HEK293 (cell line): Measurements from ENCODE around the gene SLC1A7.
A peak's percentile ranks its signal among the peaks of the same experiment; 100 is the strongest.

ENCODE experiments used
- CTCF ChIA-PET: fragments of 350-600 bp; formaldehyde crosslinking; extraction: SDS; loops from one replicate; lab custom pipeline; 2021; ENCODE audit warnings: antibody characterized with exemption; lab: Yijun Ruan, JAX
- POLR2A ChIA-PET: fragments of 300-600 bp; formaldehyde crosslinking; extraction: SDS; loops from one replicate; lab custom pipeline; 2020; ENCODE audit warnings: antibody characterized with exemption, inconsistent platforms; lab: Yijun Ruan, JAX
- H3K27ac ChIP-seq: fragments of 200-500 bp; sonication (Bioruptor generic); 2 replicates; pipeline ENCODE4 v1.5.1; 2014; ENCODE audit warnings: low read depth, low read length, control low read depth, inconsistent platforms; ENCODE audit errors: extremely low read depth
- H3K36me3 ChIP-seq, 2 experiments: fragments of 200-500 bp in 1 of 2; sonication (Bioruptor generic) in 1 of 2; 1 replicate in 1 of 2; 2 replicates in 1 of 2; pipeline ENCODE4 v1.5.1; 2014 to 2017; ENCODE audit warnings: inconsistent platforms in 2 of 2, low read length in 2 of 2; ENCODE audit not compliant: control insufficient read depth in 2 of 2, insufficient read depth in 1 of 2
- H3K4me1 ChIP-seq: fragments of 200-500 bp; sonication (Bioruptor generic); 2 replicates; pipeline ENCODE4 v1.5.1; 2014; ENCODE audit warnings: mild to moderate bottlenecking, low read length, inconsistent platforms; ENCODE audit not compliant: control insufficient read depth, insufficient read depth
- H3K4me3 ChIP-seq: 2 replicates; pipeline ENCODE4 v1.5.1; 2011; ENCODE audit warnings: low read depth, mild to moderate bottlenecking, control low read depth, low read length, moderate library complexity
- H3K9me3 ChIP-seq: fragments of 200-500 bp; sonication (Bioruptor generic); 2 replicates; pipeline ENCODE4 v1.5.1; 2014; ENCODE audit warnings: low read depth, low read length, inconsistent platforms; ENCODE audit not compliant: control insufficient read depth, insufficient read depth
- GLIS1 ChIP-seq: fragments of 450-650 bp; formaldehyde crosslinking; IDR thresholded peaks from 2 replicates; pipeline ENCODE4 v1.5.1; 2016; ENCODE audit warnings: missing biosample characterization, missing genetic modification characterization
- HOXC10 ChIP-seq: sonication (generic); formaldehyde crosslinking; IDR thresholded peaks from 2 replicates; pipeline ENCODE4 v1.8.1; 2023; ENCODE audit warnings: mild to moderate bottlenecking, missing genetic modification reagents
- KLF1 ChIP-seq: fragments of 450-650 bp; formaldehyde crosslinking; IDR thresholded peaks from 2 replicates; pipeline ENCODE4 v1.5.1; 2016; ENCODE audit warnings: missing biosample characterization, missing genetic modification characterization
- MEIS1 ChIP-seq: sonication (generic); formaldehyde crosslinking; IDR thresholded peaks from 2 replicates; pipeline ENCODE4 v1.8.1; 2022; ENCODE audit warnings: missing genetic modification reagents, mild to moderate bottlenecking, borderline replicate concordance
- MYNN ChIP-seq: fragments of 450-650 bp; formaldehyde crosslinking; IDR thresholded peaks from 2 replicates; pipeline ENCODE4 v1.5.1; 2016; ENCODE audit warnings: missing biosample characterization, missing genetic modification characterization, borderline replicate concordance
- RBAK ChIP-seq: fragments of 450-650 bp; formaldehyde crosslinking; IDR thresholded peaks from 2 replicates; pipeline ENCODE4 v1.5.1; 2016; ENCODE audit warnings: missing biosample characterization, missing genetic modification characterization
- SETDB1 ChIP-seq: IDR thresholded peaks from one replicate; pipeline ENCODE4 v1.6.1; 2017; ENCODE audit warnings: mild to moderate bottlenecking, low read length, moderate library complexity, mixed read lengths; ENCODE audit not compliant: insufficient read length
- TRIM28 ChIP-seq: IDR thresholded peaks from 2 replicates; pipeline ENCODE4 v1.6.1; 2011; ENCODE audit warnings: low read length, control low read depth, borderline replicate concordance
- ZBTB17 ChIP-seq: fragments of 450-650 bp; formaldehyde crosslinking; IDR thresholded peaks from 2 replicates; pipeline ENCODE4 v1.5.1; 2016; ENCODE audit warnings: missing biosample characterization, missing genetic modification characterization
- ZBTB7A ChIP-seq: fragments of 450-650 bp; formaldehyde crosslinking; IDR thresholded peaks from 2 replicates; pipeline ENCODE4 v1.5.1; 2016; ENCODE audit warnings: low read depth, missing biosample characterization, missing genetic modification characterization
- ZFHX2 ChIP-seq: fragments of 450-650 bp; formaldehyde crosslinking; conservative IDR thresholded peaks from 2 replicates; pipeline ENCODE4 v1.5.1; 2016; ENCODE audit warnings: missing biosample characterization, missing genetic modification characterization
- ZFP3 ChIP-seq: fragments of 450-650 bp; formaldehyde crosslinking; IDR thresholded peaks from 2 replicates; pipeline ENCODE4 v1.5.1; 2016; ENCODE audit warnings: low read depth, missing biosample characterization, missing genetic modification characterization
- ZFP69B ChIP-seq: fragments of 450-650 bp; formaldehyde crosslinking; IDR thresholded peaks from 2 replicates; pipeline ENCODE4 v1.5.1; 2016; ENCODE audit warnings: missing biosample characterization, missing genetic modification characterization
- ZIC2 ChIP-seq: fragments of 450-650 bp; formaldehyde crosslinking; IDR thresholded peaks from 2 replicates; pipeline ENCODE4 v1.5.1; 2016; ENCODE audit warnings: missing biosample characterization, missing genetic modification characterization
- ZNF133 ChIP-seq: fragments of 450-650 bp; formaldehyde crosslinking; IDR thresholded peaks from 2 replicates; pipeline ENCODE4 v1.5.1; 2016; ENCODE audit warnings: missing biosample characterization, missing genetic modification characterization
- ZNF157 ChIP-seq: fragments of 450-650 bp; formaldehyde crosslinking; IDR thresholded peaks from 2 replicates; pipeline ENCODE4 v1.5.1; 2016; ENCODE audit warnings: missing biosample characterization, missing genetic modification characterization
- ZNF274 ChIP-seq, 2 experiments: fragments of 200-500 bp in 1 of 2; fragments of 450-650 bp in 1 of 2; sonication (Bioruptor generic) in 1 of 2; formaldehyde crosslinking in 1 of 2; IDR thresholded peaks; 2 replicates each; pipeline versions ENCODE4 v1.5.1 to v1.6.1; 2014 to 2016; ENCODE audit warnings: borderline replicate concordance in 1 of 2, inconsistent platforms in 1 of 2, low read length in 1 of 2, missing biosample characterization in 1 of 2, missing genetic modification characterization in 1 of 2
- ZNF335 ChIP-seq: fragments of 450-650 bp; formaldehyde crosslinking; conservative IDR thresholded peaks from 2 replicates; pipeline ENCODE4 v1.5.1; 2016; ENCODE audit warnings: missing biosample characterization, missing genetic modification characterization
- ZNF341 ChIP-seq: fragments of 450-650 bp; formaldehyde crosslinking; IDR thresholded peaks from 2 replicates; pipeline ENCODE4; 2016; ENCODE audit warnings: low read depth, missing biosample characterization, missing genetic modification characterization
- ZNF555 ChIP-seq: fragments of 450-650 bp; formaldehyde crosslinking; conservative IDR thresholded peaks from 2 replicates; pipeline ENCODE4 v1.5.1; 2017; ENCODE audit warnings: missing biosample characterization, mild to moderate bottlenecking, missing genetic modification characterization, inconsistent platforms
- ZNF560 ChIP-seq: fragments of 450-650 bp; formaldehyde crosslinking; IDR thresholded peaks from 2 replicates; pipeline ENCODE4 v1.5.1; 2017; ENCODE audit warnings: missing biosample characterization, missing genetic modification characterization, borderline replicate concordance
- ZNF571 ChIP-seq: fragments of 450-650 bp; formaldehyde crosslinking; IDR thresholded peaks from 2 replicates; pipeline ENCODE4 v1.5.0; 2017; ENCODE audit warnings: missing biosample characterization, missing genetic modification characterization
- ZNF639 ChIP-seq: fragments of 450-650 bp; formaldehyde crosslinking; IDR thresholded peaks from 2 replicates; pipeline ENCODE4 v1.5.1; 2016; ENCODE audit warnings: missing biosample characterization, missing genetic modification characterization
- ZNF701 ChIP-seq: fragments of 450-650 bp; formaldehyde crosslinking; IDR thresholded peaks from 2 replicates; pipeline ENCODE4 v1.5.1; 2016; ENCODE audit warnings: missing biosample characterization, missing genetic modification characterization
- TF ChIP-seq, protein P1 (sequence below): fragments of 450-650 bp; formaldehyde crosslinking; IDR thresholded peaks from 2 replicates; pipeline ENCODE4 v1.5.1; 2016; ENCODE audit warnings: missing biosample characterization, missing genetic modification characterization

Gene SLC1A7

DNA sequence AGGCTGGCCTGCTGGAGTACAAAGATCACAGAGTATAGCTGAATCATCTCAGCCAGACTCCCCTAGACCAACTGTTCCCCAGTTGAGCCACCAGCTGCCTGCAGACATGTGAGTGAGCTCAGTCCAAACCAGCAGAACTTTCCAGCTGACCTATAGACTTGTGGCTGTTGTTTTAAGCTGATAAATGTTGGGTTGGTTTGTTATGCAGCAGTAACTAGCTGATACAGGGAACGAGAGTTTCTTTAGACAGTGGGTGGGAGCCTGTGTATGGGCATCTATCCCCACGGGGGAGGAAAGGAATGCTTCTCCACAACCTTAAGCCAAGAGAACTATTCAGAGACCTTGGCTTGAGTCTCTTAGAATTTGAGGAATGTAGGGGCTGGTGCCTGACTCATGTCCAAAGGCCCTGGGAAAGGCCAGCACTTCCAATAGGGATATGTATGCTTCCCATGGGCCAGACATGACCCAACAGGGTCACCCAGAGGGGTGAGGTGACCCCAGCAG lies 30.1 kb downstream of the SLC1A7 start:
- Histone ChIP-seq H3K27ac (no peak overlapping the region), H3K36me3 (no peaks in the 10 kb centered on the region), H3K9me3 (no peaks in the 10 kb centered on the region), H3K4me1 (peaks cover 12% of the 10 kb centered on the region), H3K4me3 (no peak overlapping the region)
- TF ChIP-seq SETDB1 (peak; percentile 44), TRIM28 (peak; percentile 28; the same call in 1 of the 2 replicates), RBAK (tag by site-specific recombination) (peak; percentile 97), MYNN (tag by site-specific recombination) (no peak)
- CTCF ChIA-PET, result interaction anchor here (1.2 kb wide), 1 partner anchor 10 kb away, joined by 3 read pairs; no protein-coding TSS in a partner anchor
- POLR2A ChIA-PET, result no interaction called here

DNA sequence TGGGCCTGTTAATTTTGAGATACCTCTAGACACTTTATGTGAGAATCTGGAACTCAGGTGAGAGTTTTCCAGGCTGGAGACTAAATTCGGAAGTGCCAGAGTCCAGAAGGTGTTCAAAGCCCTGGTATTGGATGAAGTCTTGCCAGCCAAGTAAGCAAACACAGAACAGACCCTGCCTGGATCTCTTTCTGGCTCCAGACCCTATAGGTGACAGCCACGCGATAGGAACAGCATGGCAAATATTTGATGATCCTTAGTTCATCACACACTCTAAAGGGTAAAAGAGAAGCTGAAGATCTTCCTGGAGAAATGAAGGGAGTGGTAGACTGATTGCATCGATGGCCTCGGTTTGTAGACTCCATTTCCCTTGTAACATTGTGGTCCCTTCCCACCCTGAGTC lies 30.7 kb downstream of the SLC1A7 start:
- no peaks in the 10 kb centered on the region for H3K9me3 ChIP-seq
- peaks cover 12% of the 10 kb centered on the region for H3K4me1 ChIP-seq
- TF ChIP-seq ZNF341 (tag by site-specific recombination), result 0 out of 2 replicates have a peak, but pooled peaks have one; percentile 4
- no peak for TF ChIP-seq ZNF133
- ChIA-PET CTCF (interaction anchor here (1.2 kb wide), 1 partner anchor 11 kb away, joined by 3 read pairs; no protein-coding TSS in a partner anchor), POLR2A (no interaction called here)
- no peaks in the 10 kb centered on the region for H3K36me3 ChIP-seq
- no peak overlapping the region for H3K27ac ChIP-seq
- no peak overlapping the region for H3K4me3 ChIP-seq

DNA sequence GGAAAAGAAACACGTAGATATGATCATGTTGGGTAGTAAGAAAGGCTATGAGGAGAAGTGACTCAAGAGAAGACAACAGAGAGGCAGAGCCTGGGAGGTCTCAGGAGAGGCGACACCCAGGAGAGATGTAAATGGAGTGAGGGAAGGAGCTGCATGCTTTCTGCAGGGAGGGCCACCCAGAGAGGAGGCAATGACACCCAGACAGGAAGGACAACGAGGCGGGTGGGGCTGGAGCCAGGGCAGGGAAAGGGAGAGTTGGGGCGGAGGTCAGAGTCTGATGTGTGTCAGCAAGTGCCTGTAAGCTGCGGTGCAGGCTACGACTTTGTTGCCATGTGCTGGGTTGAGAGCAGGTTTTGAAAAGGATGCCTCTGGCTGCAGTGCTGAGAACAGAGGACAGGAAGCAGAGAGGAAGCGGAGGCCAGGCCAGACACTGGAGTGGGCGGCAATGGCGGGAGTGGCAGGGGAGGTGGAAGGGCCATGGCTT lies 31.3 kb downstream of the SLC1A7 start:
- H3K27ac ChIP-seq, result no peak overlapping the region
- H3K36me3 ChIP-seq, result no peaks in the 10 kb centered on the region
- CTCF ChIA-PET, result interaction anchor here (0.6 kb wide), 2 partner anchors 27 to 92 kb away, joined by 3 to 4 read pairs; no protein-coding TSS in a partner anchor
- POLR2A ChIA-PET, result no interaction called here
- H3K4me1 ChIP-seq, result peaks cover 9% of the 10 kb centered on the region
- no peak overlapping the region for H3K4me3 ChIP-seq
- no peaks in the 10 kb centered on the region for H3K9me3 ChIP-seq
- TF ChIP-seq ZNF274 (IDR thresholded peaks at IDR 0.05; ENCODE audit: low read length), result no peak
- TF ChIP-seq ZNF274 (tag by site-specific recombination; IDR thresholded peaks at IDR 0.05; ENCODE audit: borderline replicate concordance), result no peak
- no peak for TF ChIP-seq ZNF157 (tag by site-specific recombination)
- TF ChIP-seq ZFP3 (tag by site-specific recombination), result no peak
- TF ChIP-seq, protein P1, sequence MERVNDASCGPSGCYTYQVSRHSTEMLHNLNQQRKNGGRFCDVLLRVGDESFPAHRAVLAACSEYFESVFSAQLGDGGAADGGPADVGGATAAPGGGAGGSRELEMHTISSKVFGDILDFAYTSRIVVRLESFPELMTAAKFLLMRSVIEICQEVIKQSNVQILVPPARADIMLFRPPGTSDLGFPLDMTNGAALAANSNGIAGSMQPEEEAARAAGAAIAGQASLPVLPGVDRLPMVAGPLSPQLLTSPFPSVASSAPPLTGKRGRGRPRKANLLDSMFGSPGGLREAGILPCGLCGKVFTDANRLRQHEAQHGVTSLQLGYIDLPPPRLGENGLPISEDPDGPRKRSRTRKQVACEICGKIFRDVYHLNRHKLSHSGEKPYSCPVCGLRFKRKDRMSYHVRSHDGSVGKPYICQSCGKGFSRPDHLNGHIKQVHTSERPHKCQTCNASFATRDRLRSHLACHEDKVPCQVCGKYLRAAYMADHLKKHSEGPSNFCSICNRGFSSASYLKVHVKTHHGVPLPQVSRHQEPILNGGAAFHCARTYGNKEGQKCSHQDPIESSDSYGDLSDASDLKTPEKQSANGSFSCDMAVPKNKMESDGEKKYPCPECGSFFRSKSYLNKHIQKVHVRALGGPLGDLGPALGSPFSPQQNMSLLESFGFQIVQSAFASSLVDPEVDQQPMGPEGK, result no peak
- no peak for TF ChIP-seq ZBTB7A (tag by site-specific recombination)
- 0 out of 2 replicates have a peak, but pooled peaks have one; percentile 20 for TF ChIP-seq ZIC2 (tag by site-specific recombination)
- TF ChIP-seq ZFP69B (tag by site-specific recombination), result no peak
- no peak for TF ChIP-seq ZNF560 (tag by site-specific recombination)
- no peak for TF ChIP-seq HOXC10 (CRISPR knock-in tag)
- no peak for TF ChIP-seq ZBTB17 (tag by site-specific recombination)
- TF ChIP-seq KLF1 (tag by site-specific recombination), result peak; percentile 98
- no peak for TF ChIP-seq ZNF571 (tag by site-specific recombination)
- TF ChIP-seq ZNF335 (tag by site-specific recombination), result no peak
- peak; percentile 96 for TF ChIP-seq GLIS1 (tag by site-specific recombination)
- TF ChIP-seq ZNF639 (tag by site-specific recombination), result no peak
- TF ChIP-seq ZNF701 (tag by site-specific recombination), result no peak
- no peak for TF ChIP-seq MEIS1 (CRISPR knock-in tag)
- TF ChIP-seq ZNF341 (tag by site-specific recombination), result 0 out of 2 replicates have a peak, but pooled peaks have one; percentile 9
- no peak for TF ChIP-seq TRIM28
- TF ChIP-seq ZNF555, result no peak
- TF ChIP-seq MYNN (tag by site-specific recombination), result no peak
- TF ChIP-seq ZFHX2 (tag by site-specific recombination), result peak; percentile 58; the same call in 1 of the 2 replicates
